T-cell (primary cell): ENCODE results near the gene RFNG. TPM values are rescaled to one million over a fixed set of nuclear protein-coding genes. Genes with fewer than 3 reads are reported as not detected.

Experiments
- ATAC-seq, 4 experiments: fragments of 200-7000 bp in 3 of 4; fragments of 150-1000 bp in 1 of 4; cut with Tn5 transposase; replicated peaks in 1 of 4; 1 replicate in 3 of 4; 2 replicates in 1 of 4; pipeline ENCODE4 v1.10.0; 2021; ENCODE audit warnings: moderate library complexity in 3 of 4, mild to moderate bottlenecking in 2 of 4, moderate number of reproducible peaks in 1 of 4
- CTCF ChIA-PET, 2 donors: fragments of 300-600 bp; sonication (Branson Sonifier 250); formaldehyde crosslinking; loops; one replicate each; lab custom pipeline; 2022; ENCODE audit warnings: antibody characterized with exemption in 2 of 2; lab: Charles Lee
- POLR2A ChIA-PET, 2 donors: fragments of 300-600 bp; sonication (Branson Sonifier 250); formaldehyde crosslinking; loops; one replicate each; lab custom pipeline; 2022; ENCODE audit warnings: antibody characterized with exemption in 2 of 2; lab: Charles Lee
- DNase-seq, 35 experiments: peaks; one replicate each; pipeline versions ENCODE4 v3.0.0 to v3.0.0-alpha.2; 2013 to 2023
- H3K27ac ChIP-seq: one replicate; pipeline ENCODE4 v1.5.1; 2013; ENCODE audit warnings: low read length
- H3K27me3 ChIP-seq, 2 experiments: replicated peaks in 1 of 2; 1 replicate in 1 of 2; 2 replicates in 1 of 2; pipeline versions ENCODE4 v1.6.1 to v1.7.0; 2013; ENCODE audit warnings: low read length in 1 of 2, mixed read lengths in 1 of 2; ENCODE audit not compliant: control insufficient read depth in 2 of 2, insufficient read depth in 2 of 2; ENCODE audit errors: extremely low read depth in 1 of 2
- H3K36me3 ChIP-seq, 2 donors: 1 replicate in 1 of 2; 2 replicates in 1 of 2; pipeline versions ENCODE4 v1.6.1 to v1.7.0; 2013; ENCODE audit warnings: low read length in 1 of 2; ENCODE audit not compliant: control insufficient read depth in 2 of 2, insufficient read depth in 1 of 2; ENCODE audit errors: extremely low read depth in 1 of 2
- H3K4me1 ChIP-seq, 2 experiments: 1 replicate in 1 of 2; 2 replicates in 1 of 2; pipeline versions ENCODE4 v1.6.1 to v1.7.0; 2013; ENCODE audit warnings: low read length in 2 of 2, mixed read lengths in 1 of 2; ENCODE audit not compliant: insufficient read depth in 2 of 2, control insufficient read depth in 1 of 2; ENCODE audit errors: extremely low read depth in 1 of 2
- H3K4me3 ChIP-seq, 2 donors: 1 replicate in 1 of 2; 2 replicates in 1 of 2; pipeline versions ENCODE4 v1.5.1 to v1.7.0; 2013; ENCODE audit warnings: mild to moderate bottlenecking in 2 of 2, low read length in 1 of 2, moderate library complexity in 1 of 2; ENCODE audit not compliant: control insufficient read depth in 1 of 2; ENCODE audit errors: extremely low read depth in 1 of 2
- H3K9me3 ChIP-seq: 2 replicates; pipeline ENCODE4 v1.7.0; 2013
- H3K27ac Mint-ChIP-seq, 2 donors: one replicate each; pipeline ENCODE4 v1.8.0; 2020 to 2021; ENCODE audit warnings: mild to moderate bottlenecking in 2 of 2, mixed read lengths in 2 of 2
- H3K27me3 Mint-ChIP-seq, 2 donors: one replicate each; pipeline ENCODE4 v1.8.0; 2021 to 2022; ENCODE audit warnings: mixed read lengths in 2 of 2
- H3K36me3 Mint-ChIP-seq: one replicate; pipeline ENCODE4 v1.8.0; 2021; ENCODE audit warnings: mixed read lengths
- H3K4me1 Mint-ChIP-seq, 3 donors: one replicate each; pipeline ENCODE4 v1.8.0; 2020 to 2022; ENCODE audit warnings: mixed read lengths in 3 of 3, mild to moderate bottlenecking in 1 of 3
- H3K4me3 Mint-ChIP-seq, 3 donors: one replicate each; pipeline ENCODE4 v1.8.0; 2020 to 2022; ENCODE audit warnings: mild to moderate bottlenecking in 3 of 3, mixed read lengths in 3 of 3, moderate library complexity in 3 of 3
- H3K9me3 Mint-ChIP-seq, 3 donors: one replicate each; pipeline ENCODE4 v1.8.0; 2020 to 2022; ENCODE audit warnings: mixed read lengths in 3 of 3
- WGBS: methylation state at CpG from one replicate; pipeline ENCODE4 v1.1.5; 2013; ENCODE audit warnings: missing lambda C conversion rate; ENCODE audit not compliant: insufficient coverage; 5-methylcytosine and 5-hydroxymethylcytosine counted together
- total RNA-seq, 35 experiments: library from RNA in 6 of 35; stranded (reverse) in 6 of 35; fragments of 120-200 nt in 1 of 35; gene quantifications; one replicate each; pipeline versions ENCODE4 v1.2.1 to v1.2.4 and lab custom pipeline; 2013 to 2026

The RFNG gene
- total RNA-seq, 5 donors from 2014 or later (not counting 1 experiment from before 2014, with no cell fraction given) = 31.5 to 38.6 (median 35.2) TPM

GRCh38 chr17:82085031-82085861, 33.6 kb upstream of the RFNG start:
- no peak overlapping the region for H3K27ac Mint-ChIP-seq
- Histone ChIP-seq H3K27ac (no peak overlapping the region), H3K4me1 (no peaks in the 10 kb centered on the region), H3K9me3 (no peaks in the 10 kb centered on the region), H3K4me3 (no peak overlapping the region), H3K36me3 (peaks cover 36 to 82% of the 10 kb centered on the region in 2 donors), H3K27me3 (no peaks in the 10 kb centered on the region)
- DNase-seq (peak in 1 of 35 experiments; percentile 0), ATAC-seq (no peak)
- 92% methylated on average over 37 of the region's 49 CpGs for whole genome bisulfite sequencing
- ChIA-PET CTCF (interaction anchor here in 1 of 2 donors (0.7 kb wide), 1 partner anchor 112 kb away, joined by 3 read pairs; no protein-coding TSS in a partner anchor), POLR2A (no interaction called here)
- no peaks in the 10 kb centered on the region for H3K27me3 Mint-ChIP-seq
- no peaks in the 10 kb centered on the region for H3K9me3 Mint-ChIP-seq
- peaks cover 4% of the 10 kb centered on the region for H3K36me3 Mint-ChIP-seq
- no peaks in the 10 kb centered on the region for H3K4me1 Mint-ChIP-seq
- no peak overlapping the region for H3K4me3 Mint-ChIP-seq

GRCh38 chr17:82084373-82085030, 32.9 kb upstream of the RFNG start:
- POLR2A ChIA-PET = no interaction called here
- Mint-ChIP-seq H3K27ac (no peak overlapping the region), H3K9me3 (no peaks in the 10 kb centered on the region), H3K4me1 (no peaks in the 10 kb centered on the region), H3K27me3 (no peaks in the 10 kb centered on the region), H3K36me3 (peaks cover 8% of the 10 kb centered on the region), H3K4me3 (no peak overlapping the region)
- H3K4me3 ChIP-seq = no peak overlapping the region
- H3K36me3 ChIP-seq = peaks cover 37 to 81% of the 10 kb centered on the region in 2 donors
- ATAC-seq = no peak
- no peak overlapping the region for H3K27ac ChIP-seq
- H3K9me3 ChIP-seq = no peaks in the 10 kb centered on the region
- no peaks in the 10 kb centered on the region for H3K27me3 ChIP-seq
- H3K4me1 ChIP-seq = no peaks in the 10 kb centered on the region
- 95% methylated on average over 24 of the region's 31 CpGs for WGBS
- peak in 1 of 35 experiments; percentile 1 for DNase-seq
- CTCF ChIA-PET = interaction anchor here in 1 of 2 donors (0.7 kb wide), 1 partner anchor 113 kb away, joined by 3 read pairs; no protein-coding TSS in a partner anchor

- H3K27ac ChIP-seq = no peak overlapping the region
Observed at GRCh38 chr17:82083533-82084359, 32.1 kb upstream of the RFNG start.

GRCh38 chr17:82083009-82083408, 31.4 kb upstream of the RFNG start:
- Histone ChIP-seq H3K4me1 (no peaks in the 10 kb centered on the region), H3K36me3 (peaks cover 41 to 71% of the 10 kb centered on the region in 2 donors), H3K27ac (no peak overlapping the region), H3K9me3 (no peaks in the 10 kb centered on the region), H3K4me3 (no peak overlapping the region), H3K27me3 (no peaks in the 10 kb centered on the region)
- Mint-ChIP-seq H3K27me3 (no peaks in the 10 kb centered on the region), H3K9me3 (no peaks in the 10 kb centered on the region), H3K4me1 (no peaks in the 10 kb centered on the region), H3K27ac (no peak overlapping the region), H3K4me3 (no peak overlapping the region), H3K36me3 (peaks cover 8% of the 10 kb centered on the region)
- WGBS = 95% methylated on average over 24 of the region's 24 CpGs
- ATAC-seq (no peak), DNase-seq (peak in 1 of 35 experiments; percentile 1)
- ChIA-PET POLR2A (no interaction called here), CTCF (no interaction called here)

More at GRCh38 chr17:82083533-82084359, 32.1 kb upstream of the RFNG start:
- Histone ChIP-seq H3K9me3 (no peaks in the 10 kb centered on the region), H3K4me3 (no peak overlapping the region), H3K27me3 (no peaks in the 10 kb centered on the region), H3K4me1 (no peaks in the 10 kb centered on the region), H3K36me3 (peaks cover 41 to 78% of the 10 kb centered on the region in 2 donors)
- Mint-ChIP-seq H3K27ac (no peak overlapping the region), H3K9me3 (no peaks in the 10 kb centered on the region), H3K4me1 (no peaks in the 10 kb centered on the region), H3K4me3 (no peak overlapping the region), H3K27me3 (no peaks in the 10 kb centered on the region), H3K36me3 (peaks cover 8% of the 10 kb centered on the region)
- ATAC-seq (no peak), DNase-seq (peak in 1 of 35 experiments; percentile 4)
- ChIA-PET CTCF (no interaction called here), POLR2A (no interaction called here)
- 91% methylated on average over 45 of the region's 55 CpGs for WGBS

- Mint-ChIP-seq H3K4me3 (no peak overlapping the region), H3K9me3 (no peaks in the 10 kb centered on the region), H3K27ac (no peak overlapping the region), H3K27me3 (no peaks in the 10 kb centered on the region), H3K4me1 (no peaks in the 10 kb centered on the region), H3K36me3 (peaks cover 8% of the 10 kb centered on the region)
- ATAC-seq = no peak
- ChIA-PET POLR2A (no interaction called here), CTCF (no interaction called here)
- H3K9me3 ChIP-seq = no peaks in the 10 kb centered on the region
- H3K4me3 ChIP-seq = no peak overlapping the region
- H3K27ac ChIP-seq = no peak overlapping the region
- H3K4me1 ChIP-seq = no peaks in the 10 kb centered on the region
- H3K36me3 ChIP-seq = peaks cover 41 to 67% of the 10 kb centered on the region in 2 donors
- peak in 1 of 35 experiments; percentile 6 for DNase-seq
- no peaks in the 10 kb centered on the region for H3K27me3 ChIP-seq
- 89% methylated on average over 14 of the region's 19 CpGs for WGBS
Observed at GRCh38 chr17:82082456-82082855, 30.8 kb upstream of the RFNG start.

GRCh38 chr17:82081966-82082365, 30.4 kb upstream of the RFNG start:
- no peaks in the 10 kb centered on the region for H3K27me3 Mint-ChIP-seq
- WGBS = 95% methylated on average over 21 of the region's 22 CpGs
- no peak overlapping the region for H3K27ac Mint-ChIP-seq
- Histone ChIP-seq H3K9me3 (no peaks in the 10 kb centered on the region), H3K27ac (no peak overlapping the region), H3K36me3 (peaks cover 41 to 62% of the 10 kb centered on the region in 2 donors), H3K4me1 (no peaks in the 10 kb centered on the region), H3K27me3 (no peaks in the 10 kb centered on the region), H3K4me3 (no peak overlapping the region)
- H3K4me3 Mint-ChIP-seq = no peak overlapping the region
- H3K9me3 Mint-ChIP-seq = no peaks in the 10 kb centered on the region
- H3K36me3 Mint-ChIP-seq = peaks cover 8% of the 10 kb centered on the region
- DNase-seq (peak in 1 of 35 experiments; percentile 0), ATAC-seq (no peak)
- no peaks in the 10 kb centered on the region for H3K4me1 Mint-ChIP-seq
- POLR2A ChIA-PET = no interaction called here
- CTCF ChIA-PET = no interaction called here
